HG02973 (cell line): ENCODE data around the gene ADGRL1.
"Not testable (repeated sequence)": the region's sequence is repeated elsewhere in the genome, so short reads cannot be mapped to it uniquely, and the experiment has no call there.

Experiments used
- ATAC-seq: cut with Tn5 transposase; IDR thresholded peaks from one replicate; pipeline ENCODE4 v1.9.1; 2021; ENCODE audit warnings: moderate library complexity; ENCODE audit not compliant: unreplicated experiment

ADGRL1 gene

GRCh38 chr19:14164724-14165493, 41.1 kb downstream of the ADGRL1 start:
- no peak for ATAC-seq

- no peak for ATAC-seq
These were observed 41.9 kb downstream of the ADGRL1 start for GRCh38 chr19:14164082-14164481.

GRCh38 chr19:14162871-14163297, 43.1 kb downstream of the ADGRL1 start:
- no peak for ATAC-seq

DNA sequence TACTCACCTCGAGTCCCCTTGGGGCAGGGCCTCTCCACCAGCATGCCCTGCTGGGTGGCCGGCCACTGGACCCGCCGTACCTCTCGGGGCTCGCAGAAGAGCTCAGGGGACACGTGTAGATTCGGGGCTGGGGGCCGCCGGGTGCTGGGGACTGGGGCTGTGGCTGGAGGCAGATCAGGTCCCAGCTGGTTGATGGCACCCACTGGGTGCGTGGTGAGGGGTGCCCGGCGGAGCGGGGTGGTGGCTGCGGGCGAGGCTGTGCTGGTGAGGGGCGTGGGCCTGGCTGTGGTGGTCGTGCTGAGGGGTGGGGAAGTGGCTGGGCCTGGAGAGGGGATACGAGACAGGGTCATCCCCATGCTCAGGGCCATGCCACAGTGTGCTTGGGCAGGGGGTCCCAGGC, 44.7 kb downstream of the ADGRL1 start:
- no peak for ATAC-seq

- no peak for ATAC-seq
These were observed 45.8 kb downstream of the ADGRL1 start for GRCh38 chr19:14160017-14160703.

GRCh38 chr19:14159059-14159458, 46.9 kb downstream of the ADGRL1 start:
- ATAC-seq = no peak

DNA sequence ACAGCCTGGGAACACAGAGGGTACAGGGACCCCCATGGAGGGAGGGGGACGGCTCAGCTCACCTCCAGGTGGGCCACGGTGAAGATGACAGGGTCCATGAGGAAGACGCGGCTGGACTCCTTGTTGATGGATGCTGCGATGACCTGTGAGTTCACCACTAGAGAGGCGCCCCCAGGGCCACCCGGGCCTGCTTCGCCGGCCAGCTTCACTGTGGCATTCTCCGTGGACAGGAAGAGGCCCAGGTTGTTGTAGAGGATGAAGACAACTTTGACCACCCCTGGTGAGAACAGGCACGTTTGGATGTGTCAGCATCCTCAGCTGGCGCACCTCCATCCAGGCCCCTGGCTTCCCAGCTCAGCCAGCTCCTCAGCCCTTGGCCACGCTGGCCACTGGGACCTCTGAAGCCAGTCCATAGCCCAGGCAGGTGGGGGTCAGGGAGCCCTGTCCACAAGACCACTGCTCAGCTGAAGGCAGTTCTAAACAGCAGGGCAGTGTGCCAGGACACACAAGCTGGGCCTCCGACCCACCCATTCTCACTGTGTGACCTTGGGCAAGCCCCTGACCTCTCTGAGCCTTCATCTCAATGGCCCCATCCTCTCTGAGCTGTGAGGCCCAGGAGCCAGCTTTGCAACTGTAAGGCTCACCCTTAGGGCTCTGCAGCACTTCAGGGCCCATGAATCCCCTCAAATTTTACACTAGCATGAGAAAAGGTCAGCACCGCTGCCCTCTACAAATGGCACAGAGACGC, 47.5 kb downstream of the ADGRL1 start:
- ATAC-seq = no peak

GRCh38 chr19:14156971-14157717, 48.8 kb downstream of the ADGRL1 start:
- no peak for ATAC-seq

DNA sequence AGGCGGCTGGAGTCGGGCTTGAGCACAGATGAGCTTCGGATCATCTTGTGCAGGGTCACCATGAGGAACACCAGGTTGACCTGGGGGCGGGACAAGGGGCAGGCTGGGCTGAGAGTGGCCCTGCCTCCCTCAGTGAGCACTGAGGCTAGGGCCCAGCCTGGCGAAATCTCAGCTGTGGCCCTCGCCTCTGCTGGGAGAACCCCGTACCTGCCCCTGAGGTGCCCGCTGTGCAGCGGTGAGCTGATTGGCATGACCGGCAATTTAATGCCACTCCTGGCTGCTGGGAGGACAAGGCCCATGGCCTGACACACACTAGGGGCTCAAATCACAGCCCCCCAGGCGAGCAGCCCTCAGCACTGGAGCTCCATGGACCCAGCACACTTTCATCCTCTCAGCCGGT, 49.8 kb downstream of the ADGRL1 start:
- ATAC-seq = no peak

DNA sequence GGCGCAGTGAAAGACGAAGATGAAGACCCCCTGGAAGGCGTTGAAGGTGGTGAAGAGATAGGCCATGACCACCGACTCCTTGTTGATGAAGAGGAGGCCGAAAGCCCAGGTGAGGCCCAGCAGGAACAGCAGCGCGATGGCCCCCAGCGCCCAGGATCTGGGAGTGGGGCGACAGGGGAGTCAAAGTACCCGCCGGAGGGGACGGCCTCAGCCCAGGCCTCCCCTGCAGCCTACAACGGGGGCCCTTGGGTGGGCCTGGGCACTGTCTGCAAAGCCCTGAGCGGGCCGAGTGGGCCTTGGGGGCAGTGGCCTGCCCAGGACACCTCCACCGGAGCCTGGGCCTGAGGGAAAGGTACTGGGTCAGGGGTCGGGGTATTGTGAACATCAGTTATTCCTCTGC, 50.6 kb downstream of the ADGRL1 start:
- ATAC-seq = no peak

DNA sequence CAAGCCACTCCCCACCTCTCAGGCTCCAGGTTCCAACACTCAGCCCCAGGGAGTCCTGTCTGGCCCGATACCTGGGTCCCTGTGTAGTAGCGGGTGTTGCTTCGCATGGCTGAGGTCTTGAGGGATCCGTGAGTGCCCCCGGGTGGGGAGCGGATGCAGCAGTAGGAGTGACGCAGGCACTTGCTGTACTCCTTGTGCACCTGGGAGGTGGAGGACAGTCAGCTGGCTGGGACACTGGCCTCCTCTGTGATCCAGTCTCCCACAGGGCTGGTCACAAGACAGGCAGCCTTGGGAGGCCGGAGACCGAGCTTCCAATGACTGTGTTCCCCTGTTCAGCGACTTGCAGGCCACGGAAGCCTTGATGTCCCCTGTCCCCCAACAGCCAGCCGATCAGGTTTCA, 53.3 kb downstream of the ADGRL1 start:
- ATAC-seq = no peak

DNA sequence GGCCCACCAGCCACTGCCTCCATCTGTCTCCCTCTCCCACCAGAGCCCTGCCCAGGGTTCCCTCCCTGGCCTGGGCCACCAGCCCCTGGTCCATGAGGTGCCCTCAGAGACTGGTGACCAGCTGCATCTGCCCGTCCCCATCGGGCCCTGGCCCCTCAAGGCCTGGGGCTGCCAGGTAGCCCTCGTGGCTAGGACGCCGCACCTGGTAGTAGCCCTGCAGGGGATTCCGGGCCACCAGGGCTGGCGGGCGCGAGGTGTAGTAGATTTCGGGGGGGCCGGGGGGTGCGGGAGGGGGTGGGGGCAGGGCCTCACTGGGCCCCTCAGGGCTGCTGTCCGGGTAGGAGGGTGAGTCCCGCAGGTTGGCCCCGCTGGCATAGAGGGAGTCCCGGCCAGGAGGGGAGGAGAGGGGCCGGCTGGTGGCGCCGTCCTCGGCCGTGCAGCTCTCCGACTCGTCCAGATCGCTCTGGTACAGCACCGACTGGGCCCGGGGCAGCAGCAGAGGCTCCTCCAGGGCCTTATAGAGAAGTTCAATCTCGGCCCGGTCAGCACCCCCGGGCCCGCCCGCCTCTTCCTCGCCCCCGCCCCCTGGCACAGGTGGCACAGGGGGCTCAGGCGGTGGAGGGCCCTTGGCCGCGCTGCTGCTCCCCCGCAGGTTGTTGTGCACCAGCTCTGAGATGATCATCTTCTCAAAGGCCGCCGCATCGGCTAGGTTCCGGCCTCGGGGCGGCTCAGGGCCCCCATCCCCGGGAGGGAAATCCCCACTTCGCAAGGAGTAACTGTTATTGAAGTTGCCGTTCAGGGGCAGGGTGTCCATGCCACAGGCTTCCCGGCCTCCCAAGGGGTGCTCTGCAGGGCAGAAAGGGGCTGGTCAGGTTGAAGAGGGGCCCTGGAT, 55.0 kb downstream of the ADGRL1 start:
- ATAC-seq = no peak

GRCh38 chr19:14150041-14150769, 55.8 kb downstream of the ADGRL1 start:
- ATAC-seq = no peak

- no peak for ATAC-seq
These were observed 56.4 kb downstream of the ADGRL1 start for GRCh38 chr19:14149509-14149994.

DNA sequence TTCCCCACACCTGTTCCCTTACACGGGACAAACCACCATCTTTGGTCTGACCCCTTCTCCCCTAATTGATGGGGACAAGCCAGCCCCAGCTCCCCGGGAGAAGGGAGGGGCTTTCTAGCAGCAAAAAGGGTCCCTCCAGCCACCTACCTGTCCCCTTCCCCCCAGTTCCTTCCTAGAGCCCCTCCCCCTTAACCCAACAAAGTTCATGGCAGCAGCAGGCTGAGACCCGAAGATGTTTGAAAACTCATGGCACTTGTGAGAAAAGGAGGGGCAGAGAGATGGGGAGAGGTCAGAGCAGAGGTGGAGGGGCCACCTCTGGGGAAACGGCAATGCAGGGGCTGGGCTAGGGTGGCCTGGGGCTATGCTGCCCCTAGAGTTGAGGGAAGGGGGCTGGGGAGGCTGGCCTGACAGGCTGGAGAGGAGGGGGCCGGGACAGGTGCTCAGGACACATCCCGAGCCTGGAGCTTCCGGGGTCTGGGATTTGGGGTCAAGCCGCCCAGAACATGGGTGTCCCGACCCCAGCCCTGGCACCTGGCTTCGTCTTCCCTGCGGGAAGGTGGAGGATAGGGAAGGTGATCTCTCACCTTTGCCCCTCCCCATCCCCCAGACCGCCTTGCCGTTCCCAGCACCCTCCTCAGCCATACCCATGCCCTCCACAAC, 57.1 kb downstream of the ADGRL1 start:
- no peak for ATAC-seq

GRCh38 chr19:14147797-14148605, 58.0 kb downstream of the ADGRL1 start:
- ATAC-seq = no peak

DNA sequence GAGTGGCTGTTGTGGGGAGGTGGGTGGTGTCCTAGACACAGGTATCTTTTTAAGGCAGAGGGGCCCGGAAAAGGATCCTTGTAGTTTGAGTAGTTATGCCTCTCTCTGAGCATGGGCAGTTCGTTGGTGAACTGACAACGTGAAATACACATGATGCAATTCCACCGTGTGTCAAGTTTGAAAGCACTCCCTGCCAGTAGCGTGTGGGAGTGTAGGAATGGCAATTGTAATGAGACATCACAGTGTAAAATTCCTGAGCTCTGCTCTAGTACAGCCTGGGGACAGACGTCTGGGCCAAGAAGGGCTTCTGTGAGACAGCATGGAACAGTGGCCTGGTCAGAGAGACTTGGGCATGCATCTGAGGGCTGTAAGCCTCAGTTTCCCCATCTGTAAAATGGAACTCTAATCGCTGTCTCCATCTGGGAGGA, 59.2 kb downstream of the ADGRL1 start:
- ATAC-seq = no peak

DNA sequence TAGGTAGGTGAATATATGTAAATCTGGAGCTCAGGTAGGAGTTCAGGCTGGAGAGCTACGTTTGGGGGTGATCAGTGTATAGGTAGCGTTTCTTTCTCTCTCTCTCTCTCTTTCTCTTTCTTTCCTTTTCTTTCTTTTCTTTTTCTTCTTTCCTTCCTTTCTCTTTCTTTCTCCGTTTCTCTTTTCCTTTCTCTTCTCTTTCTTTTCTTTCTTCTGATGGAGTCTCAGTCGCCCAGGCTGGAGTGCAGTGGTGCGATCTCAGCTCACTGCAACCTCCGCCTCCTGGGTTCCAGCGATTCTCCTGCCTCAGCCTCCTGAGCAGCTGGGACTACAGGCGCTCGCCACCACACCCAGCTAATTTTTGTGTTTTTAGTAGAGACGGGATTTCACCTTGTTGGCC, 59.8 kb downstream of the ADGRL1 start:
- not testable (repeated sequence) for ATAC-seq
